Panc1 (cell line): ENCODE data around the gene KCNMA1. TPM values are rescaled to one million over a fixed set of nuclear protein-coding genes. Genes with fewer than 3 reads are reported as not detected.

Experiments used
- ATAC-seq: fragments of 200-7000 bp; cut with Tn5 transposase; 2 replicates; pipeline ENCODE4 v1.9.1; 2020; ENCODE audit warnings: mild to moderate bottlenecking, moderate library complexity
- BruUV-seq: library from RNA; stranded (reverse); fragments of 400-500 nt; replicated peaks from 2 replicates; lab custom pipeline; 2021; lab: Mats Ljungman, UMichigan
- CTCF ChIA-PET: fragments of 300-600 bp; sonication (Branson Sonifier 250); formaldehyde crosslinking; loops from one replicate; lab custom pipeline; 2022; ENCODE audit warnings: antibody characterized with exemption; lab: Charles Lee
- POLR2A ChIA-PET: fragments of 300-600 bp; sonication (Branson Sonifier 250); formaldehyde crosslinking; loops from one replicate; lab custom pipeline; 2022; ENCODE audit warnings: antibody characterized with exemption; lab: Charles Lee
- DNase-seq: peaks from one replicate; pipeline ENCODE4 v3.0.0-alpha.2; 2010; ENCODE audit warnings: low read depth, low spot score
- H3K27ac ChIP-seq: 2 replicates; pipeline ENCODE4 v1.5.1; 2011; ENCODE audit warnings: mild to moderate bottlenecking, low read length, inconsistent platforms
- H3K27me3 ChIP-seq: fragments of 200-500 bp; sonication (Bioruptor generic); 2 replicates; pipeline ENCODE4 v1.6.0; 2014; ENCODE audit warnings: low read length, inconsistent platforms; ENCODE audit not compliant: control insufficient read depth, insufficient read depth
- H3K36me3 ChIP-seq: fragments of 200-500 bp; sonication (Bioruptor generic); 2 replicates; pipeline ENCODE4 v1.5.1; 2014; ENCODE audit warnings: inconsistent platforms, mild to moderate bottlenecking, low read length, moderate library complexity; ENCODE audit not compliant: control insufficient read depth, insufficient read depth
- H3K4me1 ChIP-seq: 2 replicates; pipeline ENCODE4 v1.5.1; 2011; ENCODE audit warnings: inconsistent platforms, mild to moderate bottlenecking, low read length, moderate library complexity; ENCODE audit not compliant: control insufficient read depth, insufficient read depth
- H3K4me3 ChIP-seq, 2 experiments: 2 replicates each; pipeline ENCODE4 v1.5.1; 2011 to 2012; ENCODE audit warnings: low read depth in 2 of 2, low read length in 2 of 2, mild to moderate bottlenecking in 2 of 2, inconsistent platforms in 1 of 2, moderate library complexity in 1 of 2
- H3K9me3 ChIP-seq: fragments of 200-500 bp; sonication (Bioruptor generic); 2 replicates; pipeline ENCODE4 v1.5.1; 2014; ENCODE audit warnings: low read depth, mild to moderate bottlenecking, inconsistent platforms, low read length, moderate library complexity; ENCODE audit not compliant: control insufficient read depth, insufficient read depth
- CTCF ChIP-seq: fragments of 450-650 bp; IDR thresholded peaks from 2 replicates; pipeline ENCODE4 v1.5.1; 2017; ENCODE audit warnings: mild to moderate bottlenecking
- REST ChIP-seq, 2 experiments: IDR thresholded peaks; 2 replicates each; pipeline ENCODE4 v1.6.1; 2011 to 2012; ENCODE audit warnings: low read depth in 2 of 2, control low read depth in 1 of 2, low read length in 1 of 2, mild to moderate bottlenecking in 1 of 2, moderate library complexity in 1 of 2; ENCODE audit not compliant: insufficient read depth in 1 of 2
- SIN3A ChIP-seq: IDR thresholded peaks from 2 replicates; pipeline ENCODE4 v1.6.1; 2012; ENCODE audit warnings: low read depth, mild to moderate bottlenecking, low read length, moderate library complexity, borderline replicate concordance; ENCODE audit not compliant: insufficient read depth
- TCF7L2 ChIP-seq: IDR thresholded peaks from 2 replicates; pipeline ENCODE4 v1.6.1; 2011; ENCODE audit warnings: mild to moderate bottlenecking, low read depth, low read length, inconsistent platforms
- in situ Hi-C: cut with HindIII; loops from 2 replicates; pipeline ENCODE4 v1.10.0; 2016; ENCODE audit warnings: low sequenced_read_pairs, low pct_unique_long_range_greater_than_20kb
- intact Hi-C: fragments of 100-400 bp; cut with micrococcal nuclease; formaldehyde crosslinking; loops from one replicate; pipeline ENCODE4 v1.10.0; 2022; ENCODE audit not compliant: unreplicated experiment
- total RNA-seq: library from RNA; stranded (reverse); gene quantifications from one replicate; pipeline ENCODE4 v1.2.1, GENCODE V29; 2021; ENCODE audit not compliant: unreplicated experiment

The KCNMA1 gene
- total RNA-seq, 1 experiment from 2014 or later: 91.9 TPM

GRCh38 chr10:76974017-76974691 lies 663.5 kb downstream of the KCNMA1 start:
- intact Hi-C loops (no loop called here), in situ Hi-C loops (no loop called here)
- DNase-seq: no peak
- ChIA-PET CTCF (interaction anchor here (0.6 kb wide), 1 partner anchor 239 kb away, joined by 4 read pairs; no protein-coding TSS in a partner anchor), POLR2A (no interaction called here)
- Histone ChIP-seq H3K4me1 (no peaks in the 10 kb centered on the region), H3K36me3 (no peaks in the 10 kb centered on the region), H3K4me3 (no peak overlapping the region), H3K27ac (no peak overlapping the region), H3K27me3 (no peaks in the 10 kb centered on the region), H3K9me3 (no peaks in the 10 kb centered on the region)
- no TSS peak for BruUV-seq
- TF ChIP-seq TCF7L2 (0 out of 2 replicates have a peak, but pooled peaks have one; percentile 4), SIN3A (no peak), CTCF (no peak)
- no peak for ATAC-seq

GRCh38 chr10:76973091-76974016 lies 664.3 kb downstream of the KCNMA1 start:
- POLR2A ChIA-PET: no interaction called here
- in situ Hi-C loops: no loop called here
- no peak for DNase-seq

More at GRCh38 chr10:76973091-76974016, 664.3 kb downstream of the KCNMA1 start:
- BruUV-seq: no TSS peak
- H3K27ac ChIP-seq: no peak overlapping the region
- CTCF ChIA-PET: no interaction called here
- TF ChIP-seq TCF7L2: peak; percentile 54; the same call in 1 of the 2 replicates
- no peak for TF ChIP-seq REST (IDR thresholded peaks at IDR 0.05; ENCODE audit: insufficient read depth in 1 of 2, low read depth in 2 of 2, low read length in 1 of 2)
- H3K36me3 ChIP-seq: no peaks in the 10 kb centered on the region
- no peaks in the 10 kb centered on the region for H3K4me1 ChIP-seq
- H3K4me3 ChIP-seq: no peak overlapping the region
- H3K27me3 ChIP-seq: no peaks in the 10 kb centered on the region
- intact Hi-C loops: no loop called here
- no peak for ATAC-seq
- H3K9me3 ChIP-seq: no peaks in the 10 kb centered on the region
